NCI-H1436 (cell line): Measurements from ENCODE around the gene RYR2.

Experiments used
- DNase-seq: peaks from one replicate; lab custom pipeline; 2025; lab: John Stamatoyannopoulos, UW

Gene RYR2

DNA sequence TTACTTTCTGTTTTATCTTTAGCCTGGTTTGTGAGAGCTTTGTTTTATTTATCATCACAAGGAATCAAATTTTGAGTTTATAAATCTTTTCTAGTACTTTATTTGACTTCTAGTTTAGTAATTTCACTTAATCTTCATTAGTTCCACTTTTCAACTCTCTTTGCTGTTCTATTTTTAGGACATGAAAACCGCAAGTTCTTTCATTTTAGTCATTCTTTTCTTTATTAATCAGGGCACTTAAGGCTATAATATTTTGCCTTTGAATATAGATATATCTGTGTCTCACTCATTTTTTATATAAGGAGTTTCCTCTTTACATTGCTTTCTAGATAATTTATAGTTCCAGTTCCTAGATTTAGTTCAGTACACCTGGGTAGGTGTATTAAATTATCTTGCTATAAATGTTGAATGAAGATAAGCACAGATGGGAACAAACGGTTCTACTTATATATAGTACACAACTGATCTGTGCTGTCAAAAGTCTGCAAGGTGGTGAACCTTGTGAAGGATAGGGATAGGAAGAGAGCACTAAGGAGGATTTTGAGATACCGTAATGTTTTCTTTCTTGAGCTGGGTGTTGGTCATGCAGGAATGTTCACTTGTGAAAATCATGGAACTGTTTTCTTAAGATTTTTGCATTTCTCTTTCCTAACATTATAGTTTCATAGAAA lies 402.3 kb downstream of the RYR2 start:
- DNase-seq = no peak

DNA sequence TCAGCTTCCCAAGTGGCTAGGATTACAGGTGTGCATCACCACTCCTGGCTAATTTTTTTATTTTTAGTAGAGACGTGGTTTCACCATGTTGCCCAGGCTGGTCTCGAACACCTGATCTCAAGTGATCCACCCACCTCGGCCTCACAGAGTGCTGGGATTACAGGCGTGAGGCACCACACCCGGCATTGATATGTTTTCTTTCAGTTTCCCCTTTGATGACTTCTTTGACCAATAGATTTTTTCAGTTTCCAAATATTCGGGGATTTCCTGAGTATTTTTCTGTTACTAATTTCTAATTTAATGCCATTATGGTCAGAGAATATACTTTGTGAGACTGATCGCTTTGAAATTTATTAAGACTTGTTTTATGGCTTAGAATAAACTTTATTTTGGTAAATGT lies 406.1 kb downstream of the RYR2 start:
- DNase-seq = no peak

DNA sequence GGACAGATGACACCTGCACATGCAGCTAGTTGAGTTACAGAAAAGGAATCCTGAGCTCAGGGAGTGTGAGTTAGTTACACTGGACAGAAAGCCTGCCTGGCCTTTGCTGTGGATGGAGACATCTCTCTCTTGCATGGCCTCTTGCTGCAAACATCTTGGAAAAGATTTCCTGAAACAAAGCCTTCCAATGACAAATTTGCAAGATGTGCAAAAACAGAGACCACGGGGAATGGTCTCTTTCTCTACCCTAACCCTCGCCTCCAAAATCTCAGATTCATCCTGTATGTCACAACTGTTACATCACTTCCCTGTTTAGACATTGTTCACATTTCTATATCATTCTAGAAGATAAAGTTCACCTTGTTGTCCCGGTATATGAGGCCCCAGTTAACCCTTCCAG lies 415.6 kb downstream of the RYR2 start:
- DNase-seq = no peak

DNA sequence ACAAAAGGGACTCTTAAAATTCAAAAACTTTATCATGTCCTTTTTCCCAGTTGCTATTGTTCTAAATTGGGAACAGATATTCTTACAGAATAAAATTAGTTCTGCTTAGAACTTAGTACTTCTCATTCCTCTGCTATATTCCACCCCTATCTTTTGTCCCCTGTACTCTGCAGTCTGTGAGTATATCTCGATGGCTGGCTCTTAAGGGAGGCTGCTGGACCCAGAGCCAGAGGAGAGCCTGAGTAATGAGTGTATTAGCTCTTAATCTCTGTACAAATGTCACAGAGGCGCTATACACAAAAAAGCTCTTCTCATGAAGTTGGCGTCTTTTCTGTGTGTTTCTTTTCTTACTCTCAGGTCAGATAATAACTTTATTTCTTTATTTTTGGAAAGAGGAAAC lies 425.3 kb downstream of the RYR2 start:
- DNase-seq = no peak

DNA sequence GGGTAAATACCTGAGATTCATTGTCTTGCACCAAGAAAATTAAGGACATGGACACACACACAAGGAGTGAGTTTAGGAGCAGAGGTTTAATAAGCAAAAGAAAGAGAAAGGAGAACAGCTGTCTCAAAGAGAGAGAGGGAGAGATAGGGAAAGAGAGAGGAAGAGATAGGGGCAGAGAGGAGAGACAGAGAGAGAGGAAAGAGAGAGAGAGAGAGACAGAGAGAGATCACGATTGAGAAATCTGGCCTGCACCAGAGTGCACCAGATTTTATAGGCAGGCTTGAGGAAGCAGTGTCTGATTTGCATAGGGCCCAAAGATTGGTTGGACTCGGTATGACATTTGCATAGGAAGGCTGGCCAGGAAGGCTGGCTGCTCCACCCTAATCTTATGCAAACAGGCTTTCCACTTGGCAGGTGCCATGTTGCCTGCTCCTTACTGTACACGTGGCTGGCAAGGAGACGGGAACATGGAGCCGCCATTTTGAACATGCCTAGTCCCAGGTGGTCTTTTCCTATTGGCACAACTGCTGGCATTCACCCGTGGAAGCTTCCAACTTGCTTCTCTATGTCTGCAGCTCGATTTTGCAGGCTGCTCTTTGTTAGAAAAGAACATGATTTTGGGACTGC lies 428.8 kb downstream of the RYR2 start:
- DNase-seq = no peak

DNA sequence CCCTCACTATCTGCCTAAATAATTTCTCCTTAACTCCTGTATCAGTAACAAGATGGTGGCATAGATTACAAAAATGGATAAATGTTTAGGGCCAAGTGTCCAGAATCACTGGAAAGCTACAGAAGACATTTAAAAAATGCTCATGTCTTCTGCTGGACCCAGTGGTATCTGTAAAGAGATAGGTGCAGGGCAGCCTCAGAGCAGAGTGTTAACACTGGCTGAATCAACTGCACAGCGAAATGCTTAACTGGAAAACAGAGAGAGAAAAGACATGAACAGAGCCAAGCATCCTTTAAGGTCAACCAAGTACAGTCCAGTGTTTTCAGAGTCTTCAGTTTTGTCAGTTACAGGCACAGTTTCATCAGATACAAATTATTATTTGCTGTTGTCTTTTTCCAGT lies 429.4 kb downstream of the RYR2 start:
- DNase-seq = no peak

DNA sequence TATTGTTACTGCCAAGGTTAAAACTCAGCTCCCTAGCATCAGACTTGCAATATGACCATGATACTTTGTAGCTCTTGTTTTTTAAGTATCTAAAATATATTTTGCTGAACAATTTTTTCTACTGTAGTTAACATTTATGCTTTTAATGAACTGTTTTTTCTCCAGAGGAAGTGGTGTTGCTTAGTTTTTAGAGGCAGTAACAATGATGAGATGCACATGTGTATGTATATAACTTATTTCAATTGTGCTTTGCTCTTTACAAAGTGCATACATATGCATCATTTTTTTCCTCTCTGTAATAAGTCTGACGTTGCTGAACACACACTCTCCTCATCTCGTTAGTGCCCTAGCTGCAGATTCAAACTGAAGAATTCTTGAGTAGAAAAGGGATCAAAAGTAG lies 430.0 kb downstream of the RYR2 start:
- DNase-seq = no peak

DNA sequence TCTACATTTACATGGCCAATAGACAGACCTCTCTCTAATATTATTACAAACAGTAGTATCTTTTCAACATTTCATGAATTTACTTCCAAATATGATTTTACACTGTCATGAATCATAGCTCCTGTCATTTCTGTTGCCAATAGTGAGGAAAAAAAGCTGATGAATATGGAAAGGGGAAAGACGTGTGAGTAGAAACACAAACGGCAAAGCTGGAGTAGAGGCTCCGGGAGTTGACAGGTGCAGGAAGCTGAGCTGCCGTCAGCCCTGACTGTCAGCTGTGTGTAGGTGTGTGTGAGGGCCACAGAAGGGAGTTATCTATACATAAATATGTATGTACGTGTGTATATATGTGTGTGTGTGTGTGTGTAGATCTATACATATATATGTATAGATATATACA lies 431.9 kb downstream of the RYR2 start:
- DNase-seq = no peak

DNA sequence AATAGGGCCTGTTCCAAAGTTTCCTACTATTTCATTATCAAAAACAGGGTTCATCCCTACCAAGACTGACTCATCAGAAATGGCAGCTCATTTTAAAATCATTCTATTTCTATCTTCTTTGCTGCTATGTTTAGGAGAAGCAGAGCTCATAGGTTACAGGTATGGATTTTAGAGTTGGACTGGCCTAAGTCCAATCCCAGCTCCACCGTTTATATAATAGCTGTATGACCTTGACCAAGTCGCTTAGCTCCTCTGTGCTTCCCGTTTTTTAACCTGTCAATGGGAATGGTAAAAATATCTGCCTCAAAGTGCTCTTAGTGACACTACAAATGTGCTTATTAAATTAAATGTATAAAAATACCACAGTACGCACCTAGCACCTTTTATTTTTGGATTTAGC lies 436.1 kb downstream of the RYR2 start:
- DNase-seq = no peak

DNA sequence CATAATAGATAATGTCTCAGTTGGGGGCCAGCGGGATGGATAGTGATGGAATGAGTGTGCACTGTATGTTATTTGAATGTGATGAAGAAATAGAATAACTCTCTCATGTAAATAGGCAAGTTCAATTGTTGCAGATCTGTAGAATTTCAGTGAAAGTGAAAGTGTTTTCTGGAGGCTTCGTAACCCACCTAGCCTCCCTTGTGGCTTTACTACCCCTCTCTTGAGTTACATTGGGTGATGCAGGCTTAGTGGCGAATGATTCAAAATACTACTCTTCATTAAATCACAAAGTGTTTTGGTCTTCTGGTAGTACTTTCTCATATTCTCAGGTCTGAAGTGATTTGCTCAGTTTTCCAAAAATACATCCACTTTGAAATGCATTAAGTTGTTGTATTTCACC lies 436.9 kb downstream of the RYR2 start:
- DNase-seq = no peak

DNA sequence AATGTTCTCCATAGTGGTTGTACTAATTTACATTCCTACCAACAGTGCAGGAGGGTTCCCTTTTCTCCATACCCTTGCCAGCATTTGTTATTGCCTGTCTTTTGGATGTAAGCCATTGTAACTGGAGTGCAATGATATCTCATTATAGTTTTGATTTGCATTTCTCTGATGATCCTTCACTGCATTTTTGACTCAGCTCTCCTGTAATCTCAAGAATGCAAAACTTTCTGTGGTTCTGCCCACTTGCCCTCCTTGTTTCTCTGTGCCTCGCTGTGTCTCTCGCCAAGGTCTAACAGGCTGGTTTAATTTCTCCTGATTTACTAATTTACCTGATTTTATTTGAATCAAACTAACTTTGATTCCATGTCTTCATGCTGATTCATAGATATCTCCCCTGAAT lies 440.8 kb downstream of the RYR2 start:
- no peak for DNase-seq

DNA sequence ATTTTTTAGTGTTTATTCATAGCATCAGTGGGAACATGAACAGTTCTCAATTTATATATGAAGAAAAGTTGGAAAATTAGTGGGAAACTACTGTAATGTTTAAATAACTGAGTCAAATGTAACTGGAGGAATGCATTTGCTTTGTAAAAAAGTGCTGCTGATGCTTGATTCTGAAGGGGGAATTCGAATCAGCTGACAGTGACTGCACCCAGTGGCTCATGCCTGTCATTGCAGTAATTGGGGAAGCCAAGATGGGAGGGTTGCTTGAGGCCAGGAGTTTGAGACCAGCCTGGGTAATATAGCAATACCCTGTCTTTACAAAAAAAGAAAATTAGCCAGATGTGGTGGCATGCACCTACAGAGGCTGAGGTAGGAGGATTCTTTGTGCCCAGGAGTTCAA lies 450.4 kb downstream of the RYR2 start:
- no peak for DNase-seq

DNA sequence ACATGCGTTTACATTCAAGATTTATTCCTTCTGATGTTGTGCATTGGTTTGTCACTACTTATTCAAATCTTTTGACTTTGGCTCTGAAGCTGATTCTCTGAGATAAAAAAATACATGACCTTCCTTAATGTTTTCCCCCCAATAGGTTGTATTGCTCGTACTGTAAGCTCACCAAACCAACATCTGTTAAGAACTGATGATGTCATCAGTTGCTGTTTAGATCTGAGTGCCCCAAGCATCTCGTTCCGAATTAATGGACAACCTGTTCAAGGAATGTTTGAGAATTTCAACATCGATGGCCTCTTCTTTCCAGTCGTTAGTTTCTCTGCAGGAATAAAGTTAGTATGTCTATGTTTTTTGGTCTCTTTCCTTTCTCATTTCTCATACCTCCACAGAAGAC lies 458.6 kb downstream of the RYR2 start:
- DNase-seq = no peak

DNA sequence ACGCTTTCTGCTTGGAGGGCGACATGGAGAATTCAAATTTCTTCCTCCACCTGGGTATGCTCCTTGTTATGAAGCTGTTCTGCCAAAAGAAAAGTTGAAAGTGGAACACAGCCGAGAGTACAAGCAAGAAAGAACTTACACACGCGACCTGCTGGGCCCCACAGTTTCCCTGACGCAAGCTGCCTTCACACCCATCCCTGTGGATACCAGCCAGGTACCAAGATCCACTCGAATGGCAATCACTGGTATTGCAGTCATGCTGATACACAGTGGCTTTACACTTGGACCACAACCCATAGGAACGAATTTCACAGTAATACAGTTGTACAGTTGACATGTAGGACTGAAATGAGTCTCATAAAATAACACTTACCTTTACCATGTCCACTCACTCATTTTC lies 461.3 kb downstream of the RYR2 start:
- no peak for DNase-seq

DNA sequence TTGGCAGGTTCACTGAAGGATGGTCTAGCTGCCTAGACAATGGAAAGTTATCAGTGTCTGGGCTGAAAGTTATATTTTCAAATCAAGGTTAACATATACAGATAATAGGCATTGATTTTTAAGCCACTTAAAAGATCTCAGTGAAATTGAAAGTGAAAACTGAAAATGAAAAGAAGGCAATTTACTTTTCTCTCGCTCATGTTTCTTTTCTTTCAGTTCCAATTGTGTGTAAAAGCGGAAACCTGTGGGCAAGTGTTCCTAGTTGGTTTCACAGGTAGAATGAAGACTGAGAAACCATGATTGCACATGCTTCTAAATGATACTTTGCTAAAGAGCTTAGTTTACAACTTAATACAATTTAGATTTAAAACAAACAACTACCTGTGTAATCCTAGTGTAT lies 465.0 kb downstream of the RYR2 start:
- no peak for DNase-seq

DNA sequence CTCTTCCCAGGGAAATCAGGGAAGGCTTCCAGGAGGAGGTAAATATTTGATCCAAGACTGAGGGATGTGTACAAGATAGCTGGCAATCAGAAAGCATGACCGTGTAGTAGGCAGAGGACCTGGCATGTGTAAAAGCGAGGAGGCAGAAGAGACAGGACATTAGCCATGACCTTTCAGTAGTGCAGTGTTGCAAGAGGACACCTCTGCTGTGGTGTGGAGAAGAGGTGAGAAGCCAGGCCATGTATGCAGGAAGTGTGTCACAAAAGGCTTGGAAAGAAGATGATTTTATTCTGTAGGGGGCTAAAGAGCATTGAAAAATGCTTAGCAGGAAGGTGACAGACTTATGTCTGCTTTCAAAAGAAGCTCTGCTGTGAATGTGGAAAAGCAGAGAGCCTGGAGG lies 467.8 kb downstream of the RYR2 start:
- DNase-seq = no peak

DNA sequence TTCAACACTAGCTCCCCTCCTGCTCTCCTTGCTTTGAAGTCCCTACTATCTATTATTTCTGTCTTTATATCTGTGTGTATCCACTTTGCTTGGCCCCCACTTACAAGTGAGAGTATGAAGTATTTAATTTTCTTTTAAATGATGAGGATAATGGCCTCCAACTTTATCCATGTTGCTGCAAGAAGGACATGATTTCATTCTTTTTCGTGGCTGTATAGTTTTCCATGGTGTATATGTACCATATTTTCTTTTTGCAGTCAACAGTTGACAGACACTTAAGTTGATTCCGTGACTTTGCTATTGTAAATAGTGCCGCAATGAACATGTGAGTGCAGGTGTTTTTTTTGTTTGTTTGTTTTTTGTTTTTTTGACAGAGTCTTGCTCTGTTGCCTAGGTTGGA lies 483.1 kb downstream of the RYR2 start:
- DNase-seq = no peak

DNA sequence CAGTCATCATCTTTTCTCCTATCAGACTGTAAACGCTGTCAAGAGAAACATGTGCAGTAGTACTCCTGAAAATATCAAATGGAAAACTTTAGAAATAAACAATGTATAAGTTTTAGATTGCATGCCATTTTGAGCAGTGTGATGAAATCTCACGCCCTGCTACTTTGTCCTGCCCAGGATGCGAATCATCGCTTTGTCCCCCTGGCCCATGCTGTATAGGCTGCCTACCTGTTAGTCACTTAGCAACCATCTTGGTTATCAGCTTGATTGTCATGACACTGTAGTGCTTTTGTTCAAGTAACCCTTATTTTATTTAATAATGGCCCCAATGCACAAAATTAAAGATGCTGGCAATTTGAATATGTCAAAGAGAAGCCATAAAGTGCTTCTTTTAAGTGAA lies 485.8 kb downstream of the RYR2 start:
- no peak for DNase-seq

DNA sequence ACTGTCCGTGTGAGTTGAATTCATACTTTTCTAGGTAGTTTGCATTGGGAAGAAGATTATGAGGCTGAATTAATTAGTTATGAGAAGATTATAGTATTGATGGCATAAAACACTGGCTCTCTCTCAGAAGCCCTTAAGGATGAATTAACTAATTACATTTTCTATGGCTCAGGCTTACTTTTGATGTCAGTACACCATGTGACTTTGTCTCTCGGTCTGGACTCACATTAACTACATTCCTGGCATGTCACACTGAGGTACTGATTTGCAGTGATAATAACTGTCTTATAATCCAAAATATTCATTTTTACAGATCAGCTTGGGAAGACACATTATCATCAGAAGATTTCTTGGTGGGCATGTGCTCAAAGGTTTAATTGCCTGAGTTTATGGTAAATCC lies 486.6 kb downstream of the RYR2 start:
- DNase-seq = no peak

DNA sequence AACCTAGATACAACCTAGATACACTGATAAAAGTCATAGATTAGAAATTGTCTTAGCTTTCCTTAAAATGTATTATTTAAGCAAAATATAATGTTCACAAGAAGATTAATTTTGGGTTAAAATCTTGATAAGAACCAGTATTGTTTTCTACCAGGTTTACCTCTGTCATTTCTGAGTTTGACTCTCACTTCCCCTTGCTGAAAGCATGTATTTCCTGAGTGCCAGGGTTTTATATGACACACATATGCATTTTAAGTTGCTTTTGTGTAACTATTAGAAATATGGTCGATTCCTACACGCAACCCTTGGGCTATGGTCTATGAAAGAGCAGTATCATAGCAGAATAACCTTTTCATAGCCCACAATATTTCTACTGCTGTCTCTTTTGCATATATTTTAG lies 497.1 kb downstream of the RYR2 start:
- DNase-seq = no peak

DNA sequence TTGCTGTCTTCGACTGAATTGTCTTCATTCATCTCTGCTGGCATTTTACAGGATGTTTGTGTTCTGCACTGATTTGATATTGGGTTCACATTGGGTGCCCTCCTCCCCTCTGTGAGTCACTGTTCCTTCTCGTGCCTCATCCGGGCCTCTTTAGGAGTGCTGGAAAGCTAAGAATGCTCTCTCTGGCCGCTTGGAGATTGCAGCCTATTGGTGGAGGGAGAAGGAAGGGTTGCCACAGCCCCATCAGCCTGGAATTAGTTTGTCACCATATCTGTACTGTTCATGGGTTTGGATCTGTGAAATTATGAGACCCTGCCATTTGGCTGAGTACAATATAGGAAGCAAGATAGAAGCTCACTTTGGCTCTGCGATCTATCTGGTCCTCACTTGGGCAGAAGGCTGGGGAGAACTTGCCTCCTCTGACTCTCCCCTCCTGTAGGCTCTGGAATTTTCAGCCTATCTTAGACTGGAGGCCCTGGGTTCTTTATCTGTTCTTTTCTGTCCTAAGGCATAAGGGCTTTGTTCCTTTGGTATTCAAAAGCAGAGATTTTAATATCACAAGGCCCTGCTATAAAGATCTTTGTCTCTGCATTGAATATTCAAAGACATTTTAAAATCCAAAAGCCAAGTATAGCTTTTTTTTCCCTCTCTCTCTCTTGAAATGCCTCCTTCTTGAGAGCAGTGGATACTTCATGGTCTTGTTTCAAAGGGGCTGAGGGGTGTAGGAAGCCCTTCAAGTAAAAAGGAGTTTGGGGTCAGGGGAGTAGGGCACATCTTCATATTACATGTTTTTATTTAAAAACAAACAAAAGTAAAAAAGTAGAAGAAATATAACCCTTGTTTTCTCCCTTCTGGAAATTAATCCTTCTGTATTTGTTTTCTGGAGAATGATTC lies 500.8 kb downstream of the RYR2 start:
- no peak for DNase-seq

DNA sequence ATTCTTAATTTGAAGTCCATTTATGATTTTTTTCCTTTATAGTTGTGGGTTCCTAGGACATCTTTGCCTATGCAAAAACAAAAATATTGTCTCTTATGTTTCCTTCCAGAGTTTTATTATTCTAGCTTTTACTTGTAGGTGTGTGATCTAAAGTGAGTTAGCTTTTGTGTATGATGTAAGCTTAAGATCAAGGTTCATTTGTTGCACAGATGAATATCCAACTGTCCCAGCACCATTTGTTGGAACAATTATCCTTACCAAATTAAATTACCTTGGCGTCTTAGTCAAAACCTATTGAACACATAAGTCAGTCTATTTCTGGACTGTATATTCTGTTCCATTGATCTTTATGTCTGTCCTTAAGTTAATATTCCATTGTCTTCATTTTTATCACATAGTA lies 511.1 kb downstream of the RYR2 start:
- DNase-seq = no peak

DNA sequence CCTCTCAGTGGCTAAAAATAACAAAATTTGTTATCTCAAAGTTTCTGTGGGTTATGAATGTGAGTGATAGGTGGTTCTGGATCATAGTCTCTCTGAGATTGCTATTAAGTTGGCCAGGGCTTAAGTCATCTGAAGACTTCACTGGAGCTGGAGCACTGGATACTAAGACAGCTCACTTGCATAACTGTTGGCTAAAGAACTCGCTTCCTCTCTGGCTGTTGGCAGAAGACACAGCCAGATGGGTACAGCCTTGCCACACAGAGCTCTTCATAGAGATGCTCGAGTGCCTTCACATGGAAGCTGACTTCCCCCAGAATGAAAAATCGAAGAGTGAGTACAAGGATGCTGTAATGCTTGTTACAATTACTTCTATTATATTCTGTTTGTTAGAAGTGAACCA lies 514.9 kb downstream of the RYR2 start:
- no peak for DNase-seq
